ENCODE measurements around the gene PHACTR1.

PHACTR1 gene

GRCh38 chr6:12927746-12928145, 211.2 kb downstream of the PHACTR1 start:
- no peak overlapping the region for H3K4me3 ChIP-seq (ENCODE audit: low read depth in 1 of 2, low read length in 1 of 2)

GRCh38 chr6:12929678-12930077, 213.1 kb downstream of the PHACTR1 start:
- Histone ChIP-seq H3K4me1 (ENCODE audit: control insufficient read depth in 1 of 2, insufficient read depth in 1 of 2, low read depth in 1 of 2, low read length in 1 of 2) (no peaks in the 10 kb centered on the region), H3K9me3 (no peaks in the 10 kb centered on the region), H3K27me3 (no peaks in the 10 kb centered on the region), H3K27ac (no peak overlapping the region), H3K4me3 (ENCODE audit: low read depth in 1 of 2, low read length in 1 of 2) (no peak overlapping the region), H3K36me3 (no peaks in the 10 kb centered on the region)
- no peak for TF ChIP-seq CTCF (IDR thresholded peaks at IDR 0.05)

More at GRCh38 chr6:12927746-12928145, 211.2 kb downstream of the PHACTR1 start:
- no peaks in the 10 kb centered on the region for H3K36me3 ChIP-seq
- no peak for TF ChIP-seq CTCF (IDR thresholded peaks at IDR 0.05)
- H3K27ac ChIP-seq = no peak overlapping the region
- no peaks in the 10 kb centered on the region for H3K9me3 ChIP-seq
- H3K27me3 ChIP-seq = no peaks in the 10 kb centered on the region
- H3K4me1 ChIP-seq (ENCODE audit: control insufficient read depth in 1 of 2, insufficient read depth in 1 of 2, low read depth in 1 of 2, low read length in 1 of 2) = no peaks in the 10 kb centered on the region

GRCh38 chr6:12931639-12932038, 215.1 kb downstream of the PHACTR1 start:
- Histone ChIP-seq H3K27me3 (no peaks in the 10 kb centered on the region), H3K4me1 (ENCODE audit: control insufficient read depth in 1 of 2, insufficient read depth in 1 of 2, low read depth in 1 of 2, low read length in 1 of 2) (no peaks in the 10 kb centered on the region), H3K9me3 (no peaks in the 10 kb centered on the region), H3K27ac (no peak overlapping the region), H3K36me3 (no peaks in the 10 kb centered on the region), H3K4me3 (ENCODE audit: low read depth in 1 of 2, low read length in 1 of 2) (no peak overlapping the region)
- TF ChIP-seq CTCF (IDR thresholded peaks at IDR 0.05) = no peak

- Histone ChIP-seq H3K36me3 (no peaks in the 10 kb centered on the region), H3K4me1 (ENCODE audit: control insufficient read depth in 1 of 2, insufficient read depth in 1 of 2, low read depth in 1 of 2, low read length in 1 of 2) (no peaks in the 10 kb centered on the region), H3K9me3 (no peaks in the 10 kb centered on the region), H3K4me3 (ENCODE audit: low read depth in 1 of 2, low read length in 1 of 2) (no peak overlapping the region), H3K27me3 (no peaks in the 10 kb centered on the region), H3K27ac (no peak overlapping the region)
- no peak for TF ChIP-seq CTCF (IDR thresholded peaks at IDR 0.05)
Observed at GRCh38 chr6:12935637-12936036, 219.1 kb downstream of the PHACTR1 start.

- Histone ChIP-seq H3K9me3 (no peaks in the 10 kb centered on the region), H3K36me3 (no peaks in the 10 kb centered on the region), H3K27me3 (no peaks in the 10 kb centered on the region), H3K27ac (no peak overlapping the region), H3K4me1 (ENCODE audit: control insufficient read depth in 1 of 2, insufficient read depth in 1 of 2, low read depth in 1 of 2, low read length in 1 of 2) (peaks cover 0 to 5% of the 10 kb centered on the region in 2 experiments), H3K4me3 (ENCODE audit: low read depth in 1 of 2, low read length in 1 of 2) (no peak overlapping the region)
- no peak for TF ChIP-seq CTCF (IDR thresholded peaks at IDR 0.05)
Observed at GRCh38 chr6:12937971-12938370, 221.4 kb downstream of the PHACTR1 start.

GRCh38 chr6:12939314-12939713, 222.7 kb downstream of the PHACTR1 start:
- Histone ChIP-seq H3K27ac (no peak overlapping the region), H3K9me3 (no peaks in the 10 kb centered on the region), H3K4me1 (ENCODE audit: control insufficient read depth in 1 of 2, insufficient read depth in 1 of 2, low read depth in 1 of 2, low read length in 1 of 2) (peaks cover 0 to 13% of the 10 kb centered on the region in 2 experiments), H3K36me3 (no peaks in the 10 kb centered on the region), H3K27me3 (no peaks in the 10 kb centered on the region), H3K4me3 (ENCODE audit: low read depth in 1 of 2, low read length in 1 of 2) (no peak overlapping the region)
- no peak for TF ChIP-seq CTCF (IDR thresholded peaks at IDR 0.05)
